ENCODE data around the gene LRRC14B.

- TF ChIP-seq EZH2 (IDR thresholded peaks at IDR 0.05; ENCODE audit: insufficient read depth, poor library complexity, severe bottlenecking) (no peak), EZH2phosphoT487 (IDR thresholded peaks at IDR 0.05; ENCODE audit: insufficient read depth, low read depth) (no peak)
Measured at GRCh38 chr5:190366-191035, 794 bp upstream of the LRRC14B start.
